NCI-H524 treated with DMSO at 0.1 percent for 48 hours (cell line): Measurements from ENCODE around the gene DDX11.
"Not testable (repeated sequence)": the region's sequence is repeated elsewhere in the genome, so short reads cannot be mapped to it uniquely, and the experiment has no call there.

Source experiments
- DNase-seq: peaks from one replicate; lab custom pipeline; 2025; lab: John Stamatoyannopoulos, UW

The DDX11 gene

DNA sequence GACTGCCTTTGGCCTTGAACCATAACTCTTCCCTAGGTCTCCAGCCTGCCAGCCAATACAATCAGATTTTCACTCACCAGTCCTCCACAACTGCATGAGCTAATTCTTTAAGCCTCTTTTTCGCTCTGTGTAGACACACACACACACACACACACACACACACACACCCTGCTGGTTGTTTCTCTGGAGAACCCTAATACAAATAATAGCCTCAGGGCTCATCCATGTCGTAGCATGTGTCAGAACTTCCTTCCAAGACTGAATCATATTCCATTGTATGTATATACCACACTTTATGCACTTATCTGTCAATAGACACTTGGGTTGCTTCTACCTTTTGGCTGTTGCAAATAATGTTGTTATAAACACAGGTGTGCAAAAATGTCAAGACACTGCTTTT lies 6.0 kb upstream of the DDX11 start:
- DNase-seq = not testable (repeated sequence)

DNA sequence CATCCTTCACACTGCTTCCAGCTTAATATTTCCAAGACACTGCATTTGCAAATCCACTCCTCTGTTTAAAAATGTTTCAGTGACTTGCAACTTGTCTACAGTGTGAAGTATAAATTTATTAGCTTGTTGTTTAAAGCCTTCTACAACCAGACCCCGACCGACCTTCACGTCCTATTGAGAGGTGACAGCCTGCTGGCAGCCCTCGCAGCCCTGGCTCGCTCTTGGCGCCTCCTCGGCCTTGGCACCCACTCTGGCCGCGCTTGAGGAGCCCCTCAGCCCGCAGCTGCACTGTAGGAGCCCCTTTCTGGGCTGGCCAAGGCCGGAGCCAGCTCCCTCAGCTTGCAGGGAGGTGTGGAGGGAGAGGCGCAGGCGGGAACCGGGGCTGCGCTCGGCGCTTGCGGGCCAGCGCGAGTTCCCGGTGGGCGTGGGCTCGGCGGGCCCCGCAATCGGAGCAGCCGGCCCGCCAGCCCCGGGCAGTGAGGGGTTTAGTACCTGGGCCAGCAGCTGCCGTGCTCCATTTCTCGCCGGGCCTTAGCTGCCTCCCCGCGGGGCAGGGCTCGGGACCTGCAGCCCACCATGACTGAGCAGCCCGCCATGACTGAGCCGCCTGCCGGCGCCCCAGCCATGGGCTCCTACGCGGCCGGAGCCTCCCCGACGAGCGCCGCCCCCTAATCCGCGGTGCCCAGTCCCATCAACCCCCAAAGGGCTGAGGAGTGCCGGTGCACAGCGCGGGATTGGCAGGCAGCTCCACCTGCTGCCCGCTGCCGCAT lies 2.5 kb upstream of the DDX11 start:
- DNase-seq = not testable (repeated sequence)

DNA sequence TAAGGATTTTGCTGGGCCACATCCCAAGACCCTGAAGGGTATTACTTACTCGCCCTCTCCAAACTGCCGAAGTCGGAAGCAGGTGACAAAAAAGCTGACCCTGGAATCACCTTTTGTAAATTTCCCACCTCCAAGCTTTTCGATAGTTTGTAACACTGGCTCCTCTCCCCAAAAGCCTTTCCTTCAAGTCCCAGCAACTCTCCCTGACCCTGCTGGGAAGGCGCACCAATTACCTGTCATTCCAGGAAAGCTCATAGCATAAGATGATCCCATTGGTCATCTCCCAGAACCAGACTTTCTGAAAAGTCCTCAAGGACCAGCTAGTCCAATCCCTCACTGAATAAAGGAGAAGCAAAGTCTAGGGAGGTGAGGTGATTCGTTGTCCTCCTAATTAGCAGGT lies 698 bp upstream of the DDX11 start:
- DNase-seq = not testable (repeated sequence)

DNA sequence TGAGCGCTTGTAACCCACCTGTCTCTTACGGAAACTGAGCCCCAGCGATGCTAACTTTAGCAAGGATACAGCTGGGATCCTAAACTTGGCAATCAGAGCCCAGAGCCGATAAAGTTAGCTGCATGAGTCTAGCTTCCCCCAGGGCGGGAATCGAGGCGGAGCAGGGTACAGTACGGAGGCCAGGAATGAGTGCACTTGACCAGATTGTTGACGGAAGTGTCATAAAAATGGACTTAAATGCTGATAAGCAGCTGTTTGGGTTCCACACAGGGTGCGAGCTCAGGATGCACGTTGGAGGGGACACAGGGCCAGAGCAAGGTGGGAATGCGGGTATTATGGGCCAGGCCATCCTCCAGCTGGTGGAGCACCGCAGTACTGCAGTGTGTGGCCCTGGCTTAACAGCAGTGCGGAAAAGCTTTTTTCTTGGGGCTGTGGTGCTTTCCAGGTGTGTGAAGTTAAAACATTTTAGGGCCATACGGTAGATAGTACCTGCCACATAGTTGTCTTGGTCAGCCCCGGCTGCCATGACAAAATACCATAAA lies 744 bp downstream of the DDX11 start:
- DNase-seq = not testable (repeated sequence)

DNA sequence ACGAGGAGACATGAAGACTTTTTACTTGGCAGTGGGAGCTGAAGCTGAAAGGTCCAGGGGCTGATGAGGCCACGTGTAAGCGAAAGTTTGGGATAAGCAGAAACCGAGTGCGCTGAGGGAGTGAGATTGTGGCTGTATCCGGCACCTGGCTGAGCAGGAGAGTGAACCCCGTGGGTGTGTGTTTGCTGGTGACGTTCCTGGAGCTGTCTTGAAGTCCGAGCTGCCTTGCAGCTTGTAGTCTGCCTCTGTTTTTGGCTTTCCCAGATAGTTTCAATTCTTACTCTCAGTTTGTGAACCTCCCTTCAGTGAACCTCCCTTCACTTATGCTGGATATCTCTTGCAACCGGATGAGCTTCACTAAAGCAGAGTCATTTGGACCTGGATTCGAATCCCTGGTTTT lies 2.5 kb downstream of the DDX11 start:
- DNase-seq = not testable (repeated sequence)

DNA sequence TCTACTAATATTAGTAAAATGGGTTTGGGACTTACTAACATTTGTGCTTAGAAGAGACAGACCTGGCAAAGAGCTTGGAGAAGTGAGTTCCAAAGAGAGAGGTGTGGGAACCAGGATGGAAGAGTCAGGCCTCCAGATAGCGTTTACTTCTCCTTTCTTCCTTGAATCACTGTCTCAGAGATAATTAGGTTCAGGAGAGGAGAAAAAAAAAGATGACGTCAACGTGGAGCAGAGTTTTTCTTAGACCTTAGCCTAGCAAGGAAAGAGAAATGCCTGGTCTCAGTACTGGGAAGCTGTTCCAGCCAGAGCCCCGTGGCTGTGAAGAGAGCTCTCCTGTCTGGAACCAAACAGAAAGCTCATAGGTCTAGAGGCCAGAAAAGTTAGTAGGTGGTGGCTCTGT lies 3.4 kb downstream of the DDX11 start:
- DNase-seq = not testable (repeated sequence)

DNA sequence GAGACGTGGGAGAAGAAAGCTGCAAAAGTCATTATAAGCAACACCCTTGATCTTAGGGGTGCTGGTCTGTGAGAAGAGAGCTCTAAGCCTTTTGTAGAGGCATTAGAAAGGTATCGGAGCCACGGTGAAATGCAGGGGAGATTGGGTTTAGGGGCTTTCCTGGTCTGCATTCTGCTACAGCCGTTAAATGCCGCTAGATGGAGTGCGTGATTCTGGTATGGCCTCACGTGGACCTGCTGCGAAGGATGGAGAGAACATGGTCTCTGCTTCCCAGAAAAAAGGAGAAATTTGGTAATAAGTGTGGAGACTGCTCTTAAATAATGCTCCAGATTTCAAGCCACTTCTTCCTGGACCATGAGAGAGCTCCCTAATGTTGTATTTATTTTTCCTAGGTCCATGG lies 4.3 kb downstream of the DDX11 start:
- DNase-seq = not testable (repeated sequence)

DNA sequence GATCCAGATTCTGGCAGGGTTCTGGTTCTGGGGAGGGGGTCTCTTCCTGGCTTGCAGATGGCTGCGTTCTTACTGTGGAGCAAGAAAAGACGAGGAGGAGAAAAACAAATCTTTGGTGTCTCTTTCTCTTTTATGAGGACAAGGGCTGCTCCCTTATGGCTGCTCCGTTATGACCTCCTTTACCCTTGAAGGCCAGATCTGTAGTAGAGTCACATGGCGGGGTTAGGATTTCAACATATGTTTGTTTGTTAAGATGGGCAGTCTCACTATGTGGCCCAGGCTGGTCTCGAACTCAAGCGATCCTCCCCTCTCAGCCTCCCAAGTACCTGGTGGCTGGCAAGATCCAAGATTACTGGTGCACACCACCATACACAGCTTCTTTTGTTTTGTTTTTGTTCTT lies 5.8 kb downstream of the DDX11 start:
- not testable (repeated sequence) for DNase-seq

DNA sequence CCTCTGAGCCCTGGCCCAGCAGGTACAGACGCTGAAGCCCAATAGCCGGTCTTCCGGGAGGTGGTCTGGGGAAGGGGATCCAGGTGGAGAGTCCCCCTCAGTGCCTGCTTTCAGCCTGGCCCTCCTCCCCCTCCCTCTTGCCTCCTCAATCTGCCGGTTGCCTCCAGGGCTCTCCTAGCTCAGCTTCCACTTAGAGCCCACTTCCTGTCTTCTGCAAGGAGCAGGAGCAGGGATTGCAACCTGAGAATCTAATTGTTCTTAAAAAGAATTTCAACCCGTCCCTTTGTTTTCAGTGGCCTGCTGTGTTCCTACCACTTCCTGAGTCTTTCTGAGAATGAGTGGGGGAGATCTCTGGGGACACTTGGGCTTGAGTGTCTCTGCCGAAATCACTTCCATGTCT lies 6.6 kb downstream of the DDX11 start:
- not testable (repeated sequence) for DNase-seq

DNA sequence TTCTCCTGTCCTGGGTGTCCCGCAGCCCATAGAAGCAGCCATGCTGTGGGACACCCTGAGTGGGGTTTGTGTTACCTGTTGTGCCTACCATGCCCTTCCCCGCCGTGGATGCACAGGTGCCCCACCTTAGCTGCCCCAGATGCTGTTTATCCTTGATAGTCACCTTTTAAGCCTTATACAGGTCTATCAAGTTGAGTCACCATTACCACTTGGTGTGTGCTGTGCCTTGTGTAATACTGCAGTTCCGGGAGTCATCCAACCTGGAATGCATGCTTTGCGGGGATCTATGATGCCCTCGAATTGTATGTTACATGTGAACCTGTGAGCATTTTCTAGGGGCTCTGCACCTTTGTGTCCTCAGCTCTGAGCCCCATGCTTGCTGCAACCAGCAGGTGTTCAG lies 7.6 kb downstream of the DDX11 start:
- DNase-seq = not testable (repeated sequence)

DNA sequence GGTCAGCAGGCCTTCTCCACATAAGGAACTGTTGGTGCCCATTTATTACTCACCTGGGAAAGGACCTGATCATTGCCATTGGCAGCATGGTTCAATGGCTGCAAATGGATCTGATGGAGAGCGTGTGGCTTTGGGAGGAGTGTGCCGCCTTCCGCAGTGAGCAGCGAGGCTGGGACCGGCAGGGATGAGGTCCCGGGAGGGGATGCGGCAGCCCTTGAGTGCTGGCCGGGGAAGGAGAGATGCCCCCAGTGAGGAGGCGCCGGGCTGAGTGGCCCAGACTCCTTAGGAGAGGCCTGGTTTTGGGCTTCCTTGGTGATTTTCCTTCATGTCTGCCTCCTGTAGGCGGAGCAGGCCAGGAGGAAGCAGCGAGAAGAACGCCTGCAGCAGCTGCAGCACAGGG lies 10.6 kb downstream of the DDX11 start:
- not testable (repeated sequence) for DNase-seq

DNA sequence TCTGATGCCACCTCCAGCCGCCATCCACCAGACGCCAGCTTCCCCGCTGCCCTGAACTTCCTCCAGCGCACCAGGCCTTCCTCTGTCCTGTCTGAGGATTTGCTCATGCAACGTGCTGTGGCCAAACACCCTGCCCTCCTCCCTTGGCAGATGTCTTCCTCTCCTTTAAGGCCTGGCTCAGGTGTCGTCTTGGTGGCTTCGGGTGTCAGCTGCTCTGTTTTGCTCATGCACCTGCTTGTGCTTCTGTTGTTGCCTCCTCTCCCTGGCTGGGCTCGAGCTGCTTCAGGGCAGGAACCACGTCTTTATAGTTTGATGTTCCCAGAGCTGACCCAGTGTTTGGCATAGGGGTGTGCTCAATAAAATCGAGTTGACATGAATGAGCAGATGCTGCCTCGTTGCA lies 12.4 kb downstream of the DDX11 start:
- not testable (repeated sequence) for DNase-seq

DNA sequence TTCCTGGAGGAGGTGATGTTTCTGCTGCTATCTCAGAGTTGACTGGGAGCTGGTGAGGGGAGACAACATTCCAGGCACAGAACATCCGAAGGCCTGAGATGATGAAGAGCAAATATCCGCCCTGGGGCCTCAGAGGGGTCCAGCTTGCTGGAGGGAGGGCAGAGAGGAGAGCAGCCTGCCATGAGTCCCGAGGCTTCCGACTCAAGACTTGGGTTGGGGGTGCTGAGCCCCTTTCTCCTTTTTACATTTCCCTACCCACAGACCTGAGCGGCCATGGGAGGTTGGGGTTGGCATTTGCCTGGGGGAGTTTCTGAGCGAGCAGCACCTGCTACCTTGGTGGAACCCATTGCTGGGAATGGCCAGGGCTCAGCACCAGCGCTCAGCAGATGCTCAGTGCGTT lies 13.8 kb downstream of the DDX11 start:
- DNase-seq = not testable (repeated sequence)

DNA sequence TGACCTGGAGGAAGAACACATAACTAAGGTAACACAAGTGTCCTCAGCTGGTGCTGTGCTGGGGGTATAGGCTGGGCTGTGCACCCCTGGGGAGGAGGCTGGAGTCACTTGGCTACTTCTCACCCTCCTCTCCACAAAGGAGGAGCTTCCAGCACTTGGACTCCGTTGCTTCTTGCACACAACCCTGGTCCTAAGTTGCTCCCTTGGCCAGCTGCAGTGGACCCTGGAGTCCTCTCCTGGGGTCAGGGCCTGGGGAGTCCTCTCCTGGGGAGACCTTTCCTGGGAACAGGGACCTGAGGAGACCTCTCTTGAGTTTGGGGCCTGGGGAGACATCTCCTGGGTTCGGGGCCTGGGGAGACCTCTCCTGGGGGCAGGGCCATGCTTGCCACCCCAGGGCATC lies 14.3 kb downstream of the DDX11 start:
- DNase-seq = not testable (repeated sequence)

DNA sequence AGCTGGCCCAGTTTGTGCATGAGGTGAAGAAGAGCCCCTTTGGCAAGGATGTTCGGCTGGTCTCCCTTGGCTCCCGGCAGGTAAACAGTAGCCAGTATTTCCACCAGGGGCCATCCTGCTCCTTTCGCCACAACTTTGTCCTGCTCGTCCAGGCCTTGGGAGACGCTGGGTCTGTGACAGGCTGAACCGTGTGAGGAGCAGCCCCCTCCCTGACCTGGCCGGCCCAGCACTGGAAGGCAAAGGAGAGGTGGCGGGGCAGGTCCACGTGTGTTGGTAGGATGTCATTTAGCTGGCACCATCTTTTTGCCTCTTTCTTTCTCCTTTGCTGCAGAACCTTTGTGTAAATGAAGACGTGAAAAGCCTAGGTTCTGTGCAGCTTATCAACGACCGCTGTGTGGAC lies 15.4 kb downstream of the DDX11 start:
- no peak for DNase-seq

DNA sequence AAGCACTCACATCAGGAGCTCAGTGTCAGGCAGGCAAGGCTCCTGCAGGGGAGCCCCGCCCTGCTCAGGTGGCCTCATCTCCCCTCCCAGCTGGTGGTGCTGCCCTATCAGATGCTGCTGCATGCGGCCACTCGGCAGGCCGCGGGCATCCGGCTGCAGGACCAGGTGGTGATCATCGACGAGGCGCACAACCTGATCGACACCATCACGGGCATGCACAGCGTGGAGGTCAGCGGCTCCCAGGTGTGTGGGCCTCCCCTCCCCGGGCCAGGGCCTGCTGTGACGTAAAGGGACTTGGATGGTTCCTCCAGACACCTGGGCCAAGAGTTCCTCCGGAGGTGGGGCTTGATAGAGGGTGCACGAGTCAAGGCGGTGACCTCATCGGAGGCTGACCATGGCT lies 18.0 kb downstream of the DDX11 start:
- not testable (repeated sequence) for DNase-seq

DNA sequence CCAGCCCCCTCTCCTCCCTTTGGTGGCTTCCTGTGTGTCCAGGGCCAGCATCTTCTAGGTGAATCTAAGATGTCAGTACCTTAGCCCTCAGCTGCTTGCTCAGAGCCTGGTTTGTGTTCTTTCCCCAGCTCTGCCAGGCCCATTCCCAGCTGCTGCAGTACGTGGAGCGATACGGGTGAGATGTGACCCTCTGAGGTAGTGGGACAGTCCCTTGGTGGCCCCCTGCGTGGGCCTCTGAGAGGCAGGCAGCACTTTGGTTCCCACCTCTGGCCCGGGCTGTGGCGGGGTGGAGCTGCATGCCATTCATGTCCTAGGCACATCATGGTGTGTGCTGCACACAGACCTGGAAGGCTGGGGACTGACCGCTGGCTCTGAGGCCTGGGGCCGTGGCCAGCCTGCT lies 19.1 kb downstream of the DDX11 start:
- DNase-seq = not testable (repeated sequence)

DNA sequence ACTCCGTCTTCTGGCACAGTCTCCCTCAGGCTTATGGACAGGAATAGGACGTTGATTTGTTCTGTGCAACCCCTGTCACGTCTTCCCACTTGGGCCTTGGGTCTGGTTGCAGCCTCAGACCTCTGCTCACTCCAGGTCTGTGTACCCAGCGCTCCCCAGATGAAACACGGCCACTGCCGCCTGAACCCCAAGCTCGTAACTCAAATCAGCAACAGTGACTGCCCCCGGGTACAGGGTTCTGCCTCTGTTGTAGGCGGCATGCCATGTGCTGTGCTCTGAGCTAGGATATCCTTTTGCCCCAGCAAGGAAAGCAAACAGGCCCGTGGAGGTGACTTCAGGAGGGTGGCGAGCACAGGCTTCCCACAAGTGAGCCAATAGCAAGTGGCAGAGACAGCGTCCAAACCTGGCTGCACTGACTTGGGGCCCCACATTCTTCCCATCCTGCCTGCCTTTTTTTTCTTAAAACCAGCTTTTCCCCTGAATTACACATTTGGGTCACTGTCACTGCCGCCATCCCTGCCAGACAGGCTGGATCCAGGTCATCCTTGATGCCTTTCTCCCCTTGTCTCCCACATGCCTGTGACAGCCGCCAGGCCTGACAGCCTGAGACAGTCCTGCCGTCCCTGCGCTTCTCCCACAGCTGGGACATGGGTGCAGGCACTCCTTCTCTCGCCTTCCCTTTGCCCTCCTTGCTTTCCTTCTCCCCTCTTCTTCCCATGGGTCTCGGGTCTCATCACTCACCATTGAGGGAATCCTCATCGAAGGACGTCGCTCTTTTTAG lies 21.6 kb downstream of the DDX11 start:
- not testable (repeated sequence) for DNase-seq

DNA sequence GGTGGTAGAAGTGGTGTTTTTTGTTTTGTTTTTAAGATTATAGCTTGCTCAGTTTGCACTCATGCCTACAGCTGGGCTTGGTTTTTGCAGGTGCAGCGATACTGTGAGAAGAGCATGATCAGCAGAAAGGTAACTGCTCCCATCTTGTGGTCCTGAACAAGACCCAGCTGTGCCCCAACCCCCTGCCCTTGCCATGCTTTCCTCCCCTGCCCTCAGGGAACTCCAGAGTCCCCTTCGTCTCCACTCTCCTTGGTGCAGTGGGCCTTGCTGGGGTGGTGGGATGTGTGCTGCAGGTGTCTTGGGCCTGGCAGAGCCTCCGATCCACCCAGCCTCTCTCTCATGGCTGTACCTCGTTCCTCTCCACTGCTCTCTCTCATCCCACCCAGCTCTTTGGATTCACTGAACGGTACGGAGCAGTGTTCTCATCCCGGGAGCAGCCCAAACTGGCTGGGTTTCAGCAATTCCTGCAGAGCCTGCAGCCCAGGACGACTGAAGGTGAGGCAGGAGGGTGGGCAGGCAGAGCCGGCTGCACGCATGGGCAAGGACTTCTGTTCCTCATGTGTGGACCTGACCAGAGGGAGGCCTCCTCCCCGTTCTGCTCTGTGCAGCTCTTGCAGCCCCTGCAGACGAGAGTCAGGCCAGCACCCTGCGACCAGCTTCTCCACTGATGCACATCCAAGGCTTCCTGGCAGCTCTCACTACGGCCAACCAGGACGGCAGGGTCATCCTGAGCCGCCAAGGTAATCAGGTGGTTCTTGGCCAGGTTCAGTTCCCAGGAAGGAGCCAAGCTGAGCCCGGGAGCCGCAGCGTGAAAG lies 22.8 kb downstream of the DDX11 start:
- DNase-seq = not testable (repeated sequence)

DNA sequence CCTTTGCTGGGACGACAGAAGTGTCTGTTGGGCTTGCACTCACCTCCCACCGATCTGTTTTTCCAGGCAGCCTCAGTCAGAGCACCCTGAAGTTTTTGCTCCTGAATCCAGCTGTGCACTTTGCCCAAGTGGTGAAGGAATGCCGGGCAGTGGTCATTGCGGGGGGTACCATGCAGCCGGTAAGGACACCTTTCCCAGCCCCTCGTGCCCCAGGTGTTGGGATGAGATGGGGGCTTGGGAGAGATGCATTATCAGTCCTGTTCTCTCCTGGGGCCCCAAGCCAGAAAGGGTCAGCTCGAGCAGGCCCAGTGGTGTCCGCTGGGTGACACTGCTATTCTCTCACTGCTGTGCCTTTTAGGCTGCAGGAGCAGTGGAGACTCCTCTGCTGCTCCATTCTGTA lies 24.2 kb downstream of the DDX11 start:
- not testable (repeated sequence) for DNase-seq

DNA sequence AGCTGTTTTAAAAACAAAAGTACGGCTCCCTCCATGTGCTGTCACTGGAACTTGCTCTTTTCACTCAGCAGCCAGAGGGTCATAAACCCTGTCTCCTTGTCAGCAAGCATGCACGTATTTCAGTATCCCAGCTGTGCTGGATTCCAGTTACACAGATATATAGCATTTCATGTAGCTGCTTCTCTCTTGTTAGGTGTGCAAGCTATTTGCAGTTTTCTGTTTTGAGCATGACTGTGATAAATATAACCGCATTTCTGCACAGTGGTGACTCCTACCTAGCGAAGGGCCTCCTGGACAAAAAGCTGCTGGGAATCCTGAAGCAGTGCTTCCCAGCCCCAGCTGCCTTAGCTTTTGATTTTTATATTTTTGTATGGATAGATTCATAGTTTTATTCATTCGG lies 24.7 kb downstream of the DDX11 start:
- not testable (repeated sequence) for DNase-seq

DNA sequence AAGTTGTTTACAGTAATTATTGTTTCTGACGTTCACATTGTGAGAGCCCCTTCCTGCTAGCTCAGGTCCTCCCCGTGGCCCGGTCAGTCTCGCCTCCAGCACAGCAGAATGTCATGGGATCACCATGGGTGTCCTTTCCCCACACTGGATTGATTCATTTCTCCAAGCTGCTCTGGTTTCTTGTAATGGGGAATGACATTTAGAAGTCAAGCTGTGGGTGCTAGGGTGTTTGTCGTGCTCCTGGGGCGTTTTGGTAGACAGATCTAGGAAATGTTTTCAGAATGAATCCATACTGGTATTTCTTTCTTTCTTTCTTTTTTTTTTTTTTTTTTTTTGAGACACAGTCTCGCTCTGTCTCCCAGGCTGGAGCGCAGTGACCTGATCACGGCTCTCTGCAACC lies 25.1 kb downstream of the DDX11 start:
- DNase-seq = not testable (repeated sequence)
